GM23248 (cell line): ENCODE results near the gene TMEM45B. TPM values are rescaled to one million over a fixed set of nuclear protein-coding genes. Genes with fewer than 3 reads are reported as not detected.

ENCODE experiments used
- DNase-seq: peaks from one replicate; pipeline ENCODE4 v3.0.0-alpha.2; 2015
- H2AFZ ChIP-seq: fragments of 200-600 bp; sonication (generic); 2 replicates; pipeline ENCODE4 v1.6.1; 2016; ENCODE audit warnings: antibody characterized with exemption
- H3F3A ChIP-seq: fragments of 200-600 bp; sonication (generic); 2 replicates; pipeline ENCODE4 v1.6.1; 2016; ENCODE audit warnings: mild to moderate bottlenecking, antibody characterized with exemption, mixed run types; ENCODE audit not compliant: insufficient read depth
- H3K27ac ChIP-seq: fragments of 200-600 bp; sonication (generic); 2 replicates; pipeline ENCODE4 v1.5.1; 2016; ENCODE audit warnings: mild to moderate bottlenecking
- H3K27me3 ChIP-seq: fragments of 200-600 bp; sonication (generic); replicated peaks from 2 replicates; pipeline ENCODE4 v1.6.1; 2016; ENCODE audit warnings: mild to moderate bottlenecking; ENCODE audit not compliant: insufficient read depth
- H3K36me3 ChIP-seq: fragments of 200-600 bp; sonication (generic); 2 replicates; pipeline ENCODE4 v1.6.1; 2016; ENCODE audit warnings: low read depth, mild to moderate bottlenecking
- H3K4me1 ChIP-seq: fragments of 200-600 bp; sonication (generic); 2 replicates; pipeline ENCODE4 v1.6.1; 2016; ENCODE audit warnings: mild to moderate bottlenecking; ENCODE audit not compliant: insufficient read depth
- H3K4me2 ChIP-seq: fragments of 200-600 bp; sonication (generic); one replicate; pipeline ENCODE4 v1.6.1; 2016; ENCODE audit warnings: mild to moderate bottlenecking; ENCODE audit not compliant: unreplicated experiment
- H3K4me3 ChIP-seq: fragments of 200-600 bp; sonication (generic); 2 replicates; pipeline ENCODE4 v1.5.1; 2016; ENCODE audit warnings: mild to moderate bottlenecking
- H3K79me2 ChIP-seq: fragments of 200-600 bp; sonication (generic); 2 replicates; pipeline ENCODE4 v1.6.1; 2016; ENCODE audit warnings: mild to moderate bottlenecking; ENCODE audit not compliant: insufficient read depth
- H3K9ac ChIP-seq: fragments of 200-600 bp; sonication (generic); 2 replicates; pipeline ENCODE4 v1.6.1; 2016; ENCODE audit warnings: mild to moderate bottlenecking
- H3K9me2 ChIP-seq: fragments of 200-600 bp; sonication (generic); 2 replicates; pipeline ENCODE4 v1.6.1; 2016; ENCODE audit warnings: mixed run types, mild to moderate bottlenecking, moderate library complexity; ENCODE audit not compliant: insufficient read depth
- H3K9me3 ChIP-seq: fragments of 200-600 bp; sonication (generic); one replicate; pipeline ENCODE4 v1.6.1; 2017; ENCODE audit warnings: low read depth
- H4K20me1 ChIP-seq: fragments of 200-600 bp; sonication (generic); 2 replicates; pipeline ENCODE4 v1.6.0; 2016; ENCODE audit not compliant: insufficient read depth
- EZH2 ChIP-seq: fragments of 200-600 bp; sonication (generic); IDR thresholded peaks from 2 replicates; pipeline ENCODE4 v1.6.1; 2018; ENCODE audit warnings: antibody characterized with exemption, mild to moderate bottlenecking; ENCODE audit not compliant: insufficient read depth, poor library complexity, severe bottlenecking
- EZH2phosphoT487 ChIP-seq: fragments of 200-600 bp; sonication (generic); IDR thresholded peaks from 2 replicates; pipeline ENCODE4 v1.6.1; 2018; ENCODE audit warnings: antibody characterized with exemption, moderate library complexity, mild to moderate bottlenecking, low read depth; ENCODE audit not compliant: insufficient read depth
- WGBS, 2 experiments: methylation state at CpG; one replicate each; pipeline ENCODE4 v1.1.6; 2015 to 2017; ENCODE audit warnings: low lambda C conversion rate in 2 of 2, low coverage in 1 of 2; ENCODE audit errors: missing lambda C conversion rate in 2 of 2; 5-methylcytosine and 5-hydroxymethylcytosine counted together
- in situ Hi-C: fragments of 300-500 bp; cut with MboI; formaldehyde crosslinking; loops from 2 replicates; pipeline ENCODE4 v1.15.0; 2020
- polyA plus RNA-seq: library from polyadenylated mRNA; unstranded; fragments of >200 nt; fragmentation: Nextera tagmentation; extraction: Ambion mirVana; gene quantifications from 2 replicates; pipeline ENCODE4 v1.2.1, GENCODE V29; 2016
- total RNA-seq: library from RNA; depleted of rRNA; stranded (reverse); fragments of >200 nt; shearing (Covaris generic); gene quantifications from 2 replicates; pipeline ENCODE4 v1.2.3, GENCODE V29; 2014; rRNA removed

Gene TMEM45B
- total RNA-seq (not detected in 2 replicates), polyA plus RNA-seq (not detected in 2 replicates)

DNA sequence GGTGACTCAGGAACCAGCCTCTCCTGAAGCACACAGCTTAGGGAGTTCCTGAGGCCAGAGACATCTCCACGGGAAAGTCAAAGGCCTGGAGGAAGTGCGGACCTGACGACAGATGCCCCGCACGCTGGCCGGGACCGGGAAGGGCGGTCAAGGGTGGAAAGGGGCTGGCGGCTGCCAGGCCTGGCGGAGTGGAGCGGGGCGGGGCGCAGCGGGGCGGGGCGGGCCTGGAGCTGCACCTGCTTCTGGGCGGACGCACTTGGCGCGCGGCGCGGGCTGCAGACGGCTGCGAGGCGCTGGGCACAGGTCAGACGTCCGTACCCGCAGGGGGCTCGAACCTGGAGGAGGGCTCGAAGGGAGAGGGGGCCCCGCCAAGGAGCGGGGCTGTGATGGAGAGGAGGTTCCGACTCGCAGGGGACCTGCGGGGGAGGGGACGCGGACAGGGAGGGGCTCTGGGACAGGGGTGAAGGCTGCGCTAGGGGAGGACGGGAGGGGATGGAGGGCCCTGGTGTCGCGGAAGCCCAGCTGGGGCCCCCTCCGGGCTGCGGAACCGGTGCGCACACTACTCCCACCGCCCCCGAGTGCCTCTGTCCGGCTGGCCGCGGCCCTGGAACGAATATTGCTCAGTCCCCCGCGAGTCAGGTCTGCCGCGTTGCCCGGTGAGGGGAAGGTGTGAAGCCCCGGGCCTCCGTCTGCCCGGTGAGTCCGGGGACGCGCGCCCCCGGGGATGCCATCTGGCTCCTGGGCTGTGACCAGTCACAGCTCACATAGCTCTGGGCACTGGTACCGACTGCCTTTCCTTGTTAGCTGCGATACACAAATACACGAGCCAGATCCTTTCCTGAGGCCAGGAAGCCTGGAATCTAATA lies at the start of gene TMEM45B:
TMEM45B (plus strand) TSS at position 253 of the 866 bp plus-strand sequence. CDS start 36,635 bp downstream, outside the sequence.
- no peak within 1 kb of the TSS for H2AFZ ChIP-seq
- no peaks in the 10 kb centered on the region for H4K20me1 ChIP-seq
- H3K9me2 ChIP-seq, result no peaks in the 10 kb centered on the region
- no peaks in the 10 kb centered on the region for H3K79me2 ChIP-seq
- H3K4me2 ChIP-seq, result no peak within 1 kb of the TSS
- H3K27ac ChIP-seq, result no peak within 1 kb of the TSS
- H3K27me3 ChIP-seq, result peaks cover 65% of the 10 kb centered on the region
- TF ChIP-seq EZH2 (peak; percentile 36), EZH2phosphoT487 (no peak)
- H3K9ac ChIP-seq, result no peak within 1 kb of the TSS
- no peaks in the 10 kb centered on the region for H3K36me3 ChIP-seq
- 6 to 8% methylated on average over 32 to 68 of the region's 68 CpGs for WGBS, 2 experiments
- H3K9me3 ChIP-seq, result no peaks in the 10 kb centered on the region
- in situ Hi-C loops, result no loop called here
- no peaks in the 10 kb centered on the region for H3K4me1 ChIP-seq
- no peak for DNase-seq
- H3F3A ChIP-seq, result no peaks in the 10 kb centered on the region
- no peak within 1 kb of the TSS for H3K4me3 ChIP-seq

DNA sequence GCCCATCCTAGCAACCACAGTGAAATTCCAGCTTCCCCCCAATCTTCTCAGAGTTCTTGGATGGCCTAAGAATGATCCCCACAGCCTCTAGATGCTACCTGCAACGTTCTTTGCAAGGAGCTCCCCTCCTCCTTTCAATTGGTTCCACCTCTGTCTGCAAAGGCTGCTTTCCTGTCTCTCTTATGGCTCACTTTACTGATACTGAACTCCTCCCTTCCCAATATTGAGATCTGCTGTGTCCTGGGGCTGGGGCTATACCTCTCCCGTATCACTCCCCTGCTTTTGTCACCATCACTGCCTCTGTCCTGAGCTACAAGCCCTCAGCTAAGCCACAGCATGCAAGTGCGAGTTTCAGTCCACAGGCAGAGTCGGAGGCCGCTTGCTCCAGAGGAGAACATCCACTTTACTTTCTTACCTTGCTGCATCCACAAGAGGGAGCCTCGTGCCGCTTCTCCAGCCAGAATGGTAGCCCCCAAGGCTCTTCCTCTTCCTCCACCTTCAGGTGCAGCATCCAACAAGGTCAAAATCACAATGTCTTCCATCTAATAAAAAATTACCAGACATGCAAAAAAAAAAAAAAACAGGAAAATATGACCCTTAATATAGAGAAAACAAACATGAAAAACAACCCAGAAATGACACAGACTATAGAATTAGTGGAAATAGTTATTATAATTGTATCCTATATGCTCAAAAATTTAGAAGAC lies 48.6 kb upstream of the TMEM45B start:
- Histone ChIP-seq H3K79me2 (no peaks in the 10 kb centered on the region), H3K27ac (no peak overlapping the region), H3K36me3 (no peaks in the 10 kb centered on the region), H3K4me3 (no peak overlapping the region), H3K9ac (no peak overlapping the region), H3K4me1 (no peaks in the 10 kb centered on the region), H2AFZ (peak overlapping the region; percentile 68), H3K9me2 (no peaks in the 10 kb centered on the region), H4K20me1 (no peaks in the 10 kb centered on the region), H3K4me2 (no peak overlapping the region), H3K27me3 (peaks cover 20% of the 10 kb centered on the region), H3K9me3 (no peaks in the 10 kb centered on the region), H3F3A (no peaks in the 10 kb centered on the region)
- TF ChIP-seq EZH2, result no peak
- TF ChIP-seq EZH2phosphoT487, result no peak
- in situ Hi-C loops, result no loop called here
- peak; percentile 58 for DNase-seq
- 3 to 6% methylated on average over 7 of the region's 7 CpGs for WGBS, 2 experiments

DNA sequence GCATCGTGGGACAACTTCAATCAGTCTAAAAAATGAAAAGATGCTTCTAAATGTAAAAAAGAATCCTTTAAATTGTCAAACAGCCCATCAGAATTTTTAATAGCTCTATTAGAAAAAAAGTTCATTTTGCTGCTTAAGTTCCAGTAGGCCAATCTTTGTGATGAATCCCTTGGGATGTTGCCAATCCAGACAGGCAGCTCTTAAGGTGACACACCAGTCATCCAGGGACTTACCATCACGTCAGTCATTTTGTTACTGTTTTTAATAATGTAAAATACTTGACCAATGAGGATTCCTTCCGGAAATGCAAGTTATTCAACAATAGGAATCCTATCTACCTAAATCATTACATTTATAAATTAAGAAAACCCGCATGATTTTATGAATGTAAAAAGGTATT lies 47.8 kb upstream of the TMEM45B start:
- WGBS, 2 experiments, result 32 to 45% methylated on average over 4 of the region's 4 CpGs
- no peak for DNase-seq
- no peaks in the 10 kb centered on the region for H3K9me3 ChIP-seq
- no peaks in the 10 kb centered on the region for H4K20me1 ChIP-seq
- H3K9ac ChIP-seq, result no peak overlapping the region
- H3K79me2 ChIP-seq, result no peaks in the 10 kb centered on the region
- in situ Hi-C loops, result no loop called here
- H3K4me2 ChIP-seq, result no peak overlapping the region
- no peaks in the 10 kb centered on the region for H3K4me1 ChIP-seq
- H3K9me2 ChIP-seq, result no peaks in the 10 kb centered on the region
- H3K36me3 ChIP-seq, result no peaks in the 10 kb centered on the region
- peaks cover 17% of the 10 kb centered on the region for H3K27me3 ChIP-seq
- H2AFZ ChIP-seq, result no peak overlapping the region
- TF ChIP-seq EZH2phosphoT487 (no peak), EZH2 (no peak)
- H3F3A ChIP-seq, result no peaks in the 10 kb centered on the region
- no peak overlapping the region for H3K27ac ChIP-seq
- no peak overlapping the region for H3K4me3 ChIP-seq

DNA sequence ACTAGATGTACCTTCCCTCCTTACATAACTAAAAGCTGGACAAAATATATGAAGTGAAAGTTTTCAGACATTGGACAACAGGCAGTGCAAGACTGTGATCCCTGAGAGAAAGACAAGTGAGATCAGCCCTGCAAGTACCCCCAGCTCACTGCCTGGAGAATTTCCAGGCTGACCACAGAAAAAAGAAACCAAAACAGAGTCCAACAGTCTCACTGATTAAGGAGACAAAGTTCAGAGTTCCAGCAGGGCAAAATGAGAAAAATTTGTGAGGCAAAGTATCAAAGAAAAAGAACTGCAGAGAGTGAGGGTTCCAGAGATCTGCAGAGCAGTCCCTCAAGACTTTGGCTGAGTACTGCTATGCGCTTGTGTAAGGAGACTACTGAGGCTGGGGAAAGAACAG lies 47.3 kb upstream of the TMEM45B start:
- in situ Hi-C loops, result no loop called here
- WGBS, 2 experiments, result 75 to 78% methylated on average over 1 of the region's 1 CpG

More for the DNA sequence above, 47.3 kb upstream of the TMEM45B start:
- H3K9me2 ChIP-seq, result no peaks in the 10 kb centered on the region
- H3K27ac ChIP-seq, result no peak overlapping the region
- no peak overlapping the region for H3K4me2 ChIP-seq
- H3K36me3 ChIP-seq, result no peaks in the 10 kb centered on the region
- H3K27me3 ChIP-seq, result peaks cover 22% of the 10 kb centered on the region
- no peak overlapping the region for H3K9ac ChIP-seq
- no peak overlapping the region for H2AFZ ChIP-seq
- DNase-seq, result no peak
- TF ChIP-seq EZH2phosphoT487 (no peak), EZH2 (no peak)
- H3K9me3 ChIP-seq, result no peaks in the 10 kb centered on the region
- no peaks in the 10 kb centered on the region for H4K20me1 ChIP-seq
- no peak overlapping the region for H3K4me3 ChIP-seq
- H3K79me2 ChIP-seq, result no peaks in the 10 kb centered on the region
- H3F3A ChIP-seq, result no peaks in the 10 kb centered on the region
- no peaks in the 10 kb centered on the region for H3K4me1 ChIP-seq
